GM19324 (cell line): ENCODE data around the gene GLUD1.
"Not testable (repeated sequence)": the region's sequence is repeated elsewhere in the genome, so short reads cannot be mapped to it uniquely, and the experiment has no call there.

Experiments
- ATAC-seq: cut with Tn5 transposase; IDR thresholded peaks from one replicate; pipeline ENCODE4 v1.9.1; 2021; ENCODE audit warnings: mild to moderate bottlenecking, moderate library complexity; ENCODE audit not compliant: unreplicated experiment, low FRiP score

GLUD1 gene

GRCh38 chr10:87092376-87092860, 2.2 kb downstream of the GLUD1 start:
- no peak for ATAC-seq

- ATAC-seq: no peak
Observed at GRCh38 chr10:87090779-87091178, 3.9 kb downstream of the GLUD1 start.

DNA sequence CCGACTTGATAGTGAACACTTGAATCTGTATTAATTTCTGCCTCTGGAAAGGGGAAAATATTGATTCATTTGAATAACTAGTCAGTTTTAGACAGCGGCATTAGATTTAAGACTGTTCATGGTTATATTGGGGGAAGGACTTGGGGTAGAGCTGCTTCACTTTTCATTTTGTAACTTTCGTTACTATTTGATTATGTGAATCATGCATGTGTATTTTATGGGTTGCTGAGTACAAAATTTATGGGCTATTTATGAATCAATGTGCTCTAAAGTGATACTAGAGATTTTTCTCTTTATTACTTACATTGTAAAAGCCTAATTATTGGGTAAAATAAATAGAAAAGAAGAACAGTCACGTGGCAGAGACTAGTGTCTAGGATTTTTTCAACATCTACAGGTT, 4.9 kb downstream of the GLUD1 start:
- no peak for ATAC-seq

GRCh38 chr10:87085537-87085936, 9.1 kb downstream of the GLUD1 start:
- no peak for ATAC-seq

- not testable (repeated sequence) for ATAC-seq
Observed at GRCh38 chr10:87084291-87084782, 10.3 kb downstream of the GLUD1 start.

GRCh38 chr10:87083576-87084290, 10.9 kb downstream of the GLUD1 start:
- not testable (repeated sequence) for ATAC-seq

GRCh38 chr10:87082219-87082618, 12.4 kb downstream of the GLUD1 start:
- ATAC-seq: not testable (repeated sequence)

GRCh38 chr10:87081574-87081973, 13.1 kb downstream of the GLUD1 start:
- not testable (repeated sequence) for ATAC-seq

- ATAC-seq: not testable (repeated sequence)
Observed at GRCh38 chr10:87080621-87081020, 14.0 kb downstream of the GLUD1 start.

GRCh38 chr10:87079106-87079836, 15.4 kb downstream of the GLUD1 start:
- ATAC-seq: no peak

DNA sequence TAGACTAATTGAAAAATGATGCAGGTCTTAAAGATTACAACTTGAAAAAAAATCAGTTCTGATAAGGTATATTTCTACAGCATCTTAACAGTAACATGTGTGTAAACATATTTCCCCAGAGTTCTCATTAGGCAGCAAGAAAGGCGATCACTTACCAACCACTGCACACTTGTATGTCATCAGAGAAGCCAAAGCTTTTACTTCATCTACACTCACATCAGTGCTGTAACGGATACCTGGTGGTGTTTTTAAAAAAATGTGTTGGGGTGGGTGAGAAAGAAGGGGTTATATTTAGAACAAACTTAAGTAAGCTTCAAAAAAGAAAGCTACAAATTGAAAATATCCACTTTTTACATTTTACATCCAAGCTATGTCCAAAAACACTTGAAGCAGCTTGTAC, 18.2 kb downstream of the GLUD1 start:
- not testable (repeated sequence) for ATAC-seq

DNA sequence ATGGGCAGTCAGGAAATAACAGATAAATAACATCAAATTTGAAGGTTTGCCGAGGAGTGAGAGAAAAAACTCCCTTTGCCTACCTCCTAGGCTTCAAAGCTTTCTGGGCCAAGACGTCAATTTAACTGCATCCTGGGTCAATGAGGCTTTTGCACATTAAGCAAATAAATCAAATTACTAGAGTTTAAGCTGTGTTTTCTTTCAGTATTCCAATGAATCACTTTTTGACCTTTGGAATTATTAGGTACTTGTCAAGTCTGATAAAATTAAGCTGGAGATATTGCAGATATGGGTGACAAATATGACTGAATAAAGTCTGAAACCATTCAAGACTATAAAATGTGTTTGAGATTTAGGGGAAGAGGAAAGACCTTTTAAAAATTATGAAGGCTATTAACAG, 22.2 kb downstream of the GLUD1 start:
- no peak for ATAC-seq

DNA sequence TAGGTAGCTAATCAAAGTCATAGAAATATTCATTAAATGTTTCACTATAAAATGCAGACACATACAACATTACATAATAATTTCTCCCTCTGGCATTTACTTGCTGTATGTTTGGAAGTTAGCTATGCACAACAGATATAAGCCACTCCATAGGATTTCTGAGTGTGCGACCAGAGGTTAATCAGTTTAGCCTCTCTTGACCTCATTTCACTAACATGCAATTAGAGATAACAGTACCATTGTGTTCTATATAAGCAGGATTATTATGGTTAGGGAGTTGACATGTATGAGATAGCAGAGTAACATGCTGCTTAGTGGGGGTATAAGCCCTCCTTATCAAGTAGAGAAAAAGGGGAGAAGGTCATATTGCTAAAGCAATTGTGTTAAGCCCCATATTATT, 26.4 kb downstream of the GLUD1 start:
- no peak for ATAC-seq

DNA sequence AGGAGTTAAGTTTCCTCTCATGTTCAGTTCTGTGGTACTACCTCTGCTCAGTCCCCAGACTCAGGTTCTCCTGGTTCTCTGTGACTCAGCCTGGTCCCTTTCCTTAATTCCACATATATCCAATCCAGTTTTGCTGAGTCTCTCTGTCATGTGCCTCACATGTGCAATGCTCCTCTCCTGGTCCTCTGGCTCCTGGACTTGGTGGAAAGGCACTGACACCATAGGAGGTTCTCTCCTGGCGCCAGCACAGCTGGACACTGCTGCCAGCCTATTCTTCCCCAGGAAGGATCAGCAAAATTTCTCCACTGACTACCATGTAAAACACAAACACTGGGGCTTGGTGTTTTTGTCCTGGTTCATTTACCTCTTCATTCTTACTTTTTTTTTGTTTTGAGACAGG, 27.8 kb downstream of the GLUD1 start:
- no peak for ATAC-seq

DNA sequence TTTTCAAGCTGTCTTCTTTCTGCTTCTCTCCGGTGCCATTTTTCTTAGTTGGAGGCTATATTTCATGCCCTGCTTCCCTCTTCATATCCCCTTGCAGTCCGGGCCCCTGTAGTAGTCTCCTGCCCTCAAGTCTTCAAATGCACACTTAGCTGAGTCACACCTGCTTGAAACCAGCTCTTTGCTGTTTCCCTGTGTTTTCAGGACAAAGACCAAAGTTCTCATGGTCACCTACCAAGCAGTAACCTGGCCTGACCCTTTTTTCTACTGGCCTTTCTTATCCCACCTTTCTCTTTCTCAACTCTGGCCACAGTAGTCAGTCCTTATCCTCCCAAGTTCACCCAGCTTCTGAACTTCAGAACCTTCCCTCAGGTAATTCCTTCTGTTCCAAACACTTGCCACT, 28.5 kb downstream of the GLUD1 start:
- no peak for ATAC-seq

- no peak for ATAC-seq
Observed at GRCh38 chr10:87064651-87065050, 30.0 kb downstream of the GLUD1 start.

DNA sequence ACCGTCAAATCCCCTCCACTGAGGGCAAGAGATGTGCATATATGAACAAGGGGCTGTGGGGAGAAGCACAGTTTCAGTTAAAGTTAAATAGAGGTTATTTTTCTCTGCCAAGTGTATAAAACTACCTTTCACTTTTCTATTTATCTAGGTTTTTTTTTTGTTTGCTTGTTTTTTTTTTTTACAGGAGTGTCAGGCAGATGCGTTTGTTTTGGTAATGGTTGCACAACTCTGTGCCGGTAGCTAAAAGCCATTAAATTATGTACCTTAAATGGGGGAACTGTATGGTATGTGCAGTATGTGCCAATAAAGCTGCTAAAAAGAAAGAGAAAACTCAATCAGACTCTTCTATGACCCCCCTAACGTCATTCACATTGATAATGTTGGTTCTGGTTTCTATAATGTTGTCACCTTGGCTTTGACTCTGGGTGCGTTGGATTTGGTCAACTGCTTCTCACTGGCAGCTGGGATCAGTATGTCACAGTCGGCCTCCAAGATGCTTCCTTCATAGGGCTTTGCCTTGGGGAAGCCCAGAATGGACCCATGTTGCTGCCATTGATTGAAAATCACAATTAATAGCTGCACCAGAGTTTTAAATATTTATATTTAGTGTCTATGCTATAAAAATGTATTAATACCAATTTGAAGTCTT, 34.2 kb downstream of the GLUD1 start:
- no peak for ATAC-seq

DNA sequence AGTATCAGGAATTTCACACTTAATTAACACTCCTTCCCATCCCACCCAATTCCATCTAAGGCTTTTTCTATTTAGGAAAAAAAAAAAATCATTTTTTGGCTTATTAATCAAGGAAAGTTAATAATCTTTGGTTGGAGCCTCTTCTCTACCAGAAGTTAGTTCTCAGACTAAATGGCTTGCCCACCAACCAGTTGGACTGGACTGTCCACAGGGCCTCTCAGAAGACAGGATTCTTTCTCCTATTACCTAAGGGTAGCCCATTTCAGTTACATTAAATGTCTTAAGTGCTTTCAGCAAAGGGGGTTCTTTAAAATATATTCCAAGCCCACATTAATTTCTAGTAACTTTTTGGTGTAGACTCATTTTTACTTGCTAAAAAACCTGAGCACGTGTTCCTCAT, 35.2 kb downstream of the GLUD1 start:
- ATAC-seq: no peak

DNA sequence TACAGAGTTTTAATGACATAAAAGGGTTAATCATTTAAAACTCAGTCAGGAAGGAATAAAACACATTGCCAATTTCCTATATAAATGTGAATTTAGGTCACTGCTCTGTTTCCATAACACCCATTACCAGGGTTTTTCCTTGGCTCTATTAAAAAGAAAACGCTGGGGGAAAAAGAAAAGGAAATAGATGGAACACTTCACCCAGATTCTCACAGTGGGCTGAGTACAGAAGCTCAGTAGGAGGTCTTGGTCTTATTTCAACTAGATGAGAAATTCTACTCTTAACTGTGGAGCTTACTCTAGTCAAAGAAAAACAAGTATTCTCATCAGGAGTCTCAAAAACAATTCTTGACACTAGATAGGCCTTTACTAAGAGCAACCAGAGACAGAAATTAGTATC, 36.5 kb downstream of the GLUD1 start:
- no peak for ATAC-seq

- ATAC-seq: no peak
Observed at GRCh38 chr10:87054373-87055295, 40.0 kb downstream of the GLUD1 start.
